DMS53 (cell line): Measurements from ENCODE around the gene NDUFV3.
"Not testable (repeated sequence)": the region's sequence is repeated elsewhere in the genome, so short reads cannot be mapped to it uniquely, and the experiment has no call there.

ENCODE experiments used
- DNase-seq: peaks from one replicate; lab custom pipeline; 2025; lab: John Stamatoyannopoulos, UW

The NDUFV3 gene

DNA sequence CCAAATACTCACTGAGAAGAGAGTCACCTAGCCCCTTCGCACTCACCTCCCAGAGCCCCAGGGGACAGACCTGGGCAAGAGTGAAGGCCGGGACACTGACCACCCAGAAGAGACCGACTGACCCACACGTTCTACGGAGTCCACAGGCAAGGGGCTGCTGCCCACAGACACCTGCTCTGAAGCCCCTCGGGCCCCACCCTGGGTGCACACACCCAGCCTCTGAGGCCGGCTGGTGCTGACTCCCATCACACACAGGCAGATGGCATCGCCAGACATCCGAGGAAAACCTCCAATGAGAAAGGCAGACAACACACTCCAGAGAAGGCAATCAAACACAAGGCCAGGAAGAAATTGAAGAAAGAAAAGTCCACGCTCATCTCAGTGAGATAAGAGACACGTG, 35.9 kb upstream of the NDUFV3 start:
- no peak for DNase-seq

DNA sequence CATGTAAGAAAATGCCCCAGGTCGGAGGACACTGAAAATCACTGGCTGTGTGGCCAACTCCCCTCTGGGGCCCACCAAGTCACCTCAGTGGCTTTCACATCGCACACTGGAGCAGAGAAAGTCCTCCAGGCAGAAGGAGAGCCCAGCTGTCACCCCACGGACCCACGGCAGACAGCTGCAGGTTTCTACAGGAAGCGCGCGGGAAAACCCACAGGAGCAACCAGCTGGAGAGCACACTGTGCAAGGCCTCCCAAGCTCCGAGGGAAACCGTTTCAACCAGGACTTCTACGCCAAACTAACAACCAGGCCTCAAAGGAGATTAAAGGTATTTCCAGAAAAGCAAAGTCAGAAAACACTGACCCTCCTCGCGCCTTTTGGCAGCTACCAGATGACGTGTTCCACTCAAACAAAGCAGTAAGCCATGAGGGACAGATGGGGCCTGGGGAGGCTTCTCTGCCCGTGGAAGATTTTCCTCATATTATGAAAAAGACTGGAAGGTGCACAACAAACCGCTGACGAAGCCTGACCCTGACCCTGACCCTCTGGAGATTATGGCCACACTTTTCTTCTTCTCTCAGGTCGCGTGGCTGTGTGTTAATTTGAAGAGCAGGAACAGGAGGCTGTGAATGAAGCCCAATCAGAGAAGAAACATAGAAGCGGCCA, 34.8 kb upstream of the NDUFV3 start:
- no peak for DNase-seq

DNA sequence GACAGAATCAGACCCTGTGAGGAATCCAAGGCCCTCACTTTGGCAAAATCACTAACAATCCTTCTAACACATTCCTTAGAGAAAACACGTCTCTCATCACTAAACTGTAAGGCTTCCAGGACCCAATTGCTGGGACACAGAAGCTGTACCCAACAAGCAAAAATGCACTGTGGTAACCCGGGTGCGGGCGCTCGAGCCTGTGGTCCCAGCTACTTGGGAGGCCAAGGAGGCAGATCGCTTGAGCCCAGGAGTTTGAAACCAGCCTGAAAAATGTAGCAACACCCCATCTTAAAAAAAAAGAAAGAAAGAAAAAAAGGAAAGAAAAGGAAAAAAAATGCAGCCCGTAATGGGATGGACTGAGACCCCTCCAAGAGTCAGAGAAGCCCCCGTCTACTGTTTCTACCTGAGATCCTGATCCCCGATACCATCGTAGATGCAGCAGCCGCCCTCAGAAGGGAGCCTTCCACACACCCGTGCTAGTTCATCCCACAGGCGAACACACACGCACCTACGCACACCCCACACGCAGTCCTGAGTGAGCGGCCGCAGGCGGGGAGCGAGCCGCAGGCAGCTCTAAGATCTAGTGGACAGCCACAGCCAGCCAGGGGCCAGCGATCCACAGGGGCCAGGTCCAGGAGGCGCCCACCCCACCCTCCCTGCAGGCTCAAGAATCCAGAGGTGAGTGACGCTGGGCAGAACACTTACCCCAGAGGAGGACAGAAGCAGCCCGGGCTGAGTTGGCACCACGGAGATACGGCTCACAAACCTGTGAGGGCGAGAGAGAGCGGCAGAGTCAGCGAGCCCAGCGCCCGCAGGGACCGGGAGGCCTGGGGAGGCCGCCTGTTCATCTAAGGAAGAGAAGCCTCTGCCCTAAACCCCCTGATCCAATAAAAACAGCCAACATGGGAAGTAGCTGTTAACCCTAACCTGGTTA, 33.9 kb upstream of the NDUFV3 start:
- no peak for DNase-seq

DNA sequence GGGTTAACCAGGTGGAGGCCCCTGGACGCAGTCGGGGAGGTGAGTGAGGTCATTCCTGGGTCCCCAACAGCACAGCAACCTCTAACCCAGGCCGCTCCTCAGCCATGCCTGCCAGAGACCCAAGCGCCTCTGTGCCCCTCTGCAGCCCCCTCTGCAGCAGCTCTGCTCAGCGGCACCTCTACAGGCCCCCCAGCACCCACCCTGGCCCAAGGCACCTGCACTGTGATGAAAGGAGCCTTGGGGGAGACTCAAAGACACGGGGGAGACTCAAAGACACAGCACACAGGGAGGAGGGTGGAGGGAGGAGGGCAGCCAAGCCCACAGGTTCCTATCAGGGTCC, 33.2 kb upstream of the NDUFV3 start:
- DNase-seq: no peak

DNA sequence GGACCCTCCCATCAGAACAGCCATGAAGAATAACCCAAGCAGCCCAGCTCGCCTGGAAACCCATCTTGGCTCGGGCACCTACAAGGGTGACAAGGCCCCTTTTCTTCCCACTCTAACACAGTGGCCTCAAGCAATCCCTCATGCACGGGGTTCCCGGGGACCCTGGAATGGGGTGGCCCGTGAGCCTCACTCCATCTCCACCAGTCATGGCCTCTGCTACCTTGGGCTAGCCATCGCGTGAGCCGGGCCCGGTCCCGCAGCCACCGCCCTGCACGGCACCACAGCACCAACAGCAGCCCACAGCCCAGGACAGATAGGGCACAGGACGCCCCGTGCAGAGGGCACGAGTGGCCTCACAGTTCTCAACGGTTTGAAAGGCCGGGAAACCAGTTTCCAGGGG, 32.8 kb upstream of the NDUFV3 start:
- DNase-seq: no peak

DNA sequence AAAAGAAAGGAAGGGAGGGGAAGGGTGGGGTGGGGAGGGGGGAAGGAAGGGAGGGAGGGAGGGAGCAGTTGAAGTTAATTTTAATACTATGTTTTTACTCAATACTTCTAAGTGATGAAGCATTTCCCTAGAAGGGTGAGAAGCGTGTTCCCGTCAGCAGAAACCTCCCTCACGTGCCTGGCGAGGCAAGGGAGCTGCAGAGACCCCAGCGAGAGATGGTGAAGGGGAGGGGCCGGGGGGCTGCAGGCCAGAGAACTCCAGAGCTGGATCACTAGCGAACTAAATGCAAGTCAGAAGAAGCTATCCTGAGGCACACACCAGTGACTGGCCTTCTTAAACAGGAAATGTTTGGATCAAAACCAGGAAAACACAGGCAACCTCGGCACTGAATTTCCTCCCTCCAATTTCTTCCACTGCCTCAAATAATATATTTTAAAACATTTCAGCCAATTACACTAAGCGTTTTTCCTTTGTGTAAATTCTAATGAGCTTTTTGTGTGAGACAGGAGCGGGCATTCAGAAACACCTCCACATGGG, 31.7 kb upstream of the NDUFV3 start:
- DNase-seq: no peak

DNA sequence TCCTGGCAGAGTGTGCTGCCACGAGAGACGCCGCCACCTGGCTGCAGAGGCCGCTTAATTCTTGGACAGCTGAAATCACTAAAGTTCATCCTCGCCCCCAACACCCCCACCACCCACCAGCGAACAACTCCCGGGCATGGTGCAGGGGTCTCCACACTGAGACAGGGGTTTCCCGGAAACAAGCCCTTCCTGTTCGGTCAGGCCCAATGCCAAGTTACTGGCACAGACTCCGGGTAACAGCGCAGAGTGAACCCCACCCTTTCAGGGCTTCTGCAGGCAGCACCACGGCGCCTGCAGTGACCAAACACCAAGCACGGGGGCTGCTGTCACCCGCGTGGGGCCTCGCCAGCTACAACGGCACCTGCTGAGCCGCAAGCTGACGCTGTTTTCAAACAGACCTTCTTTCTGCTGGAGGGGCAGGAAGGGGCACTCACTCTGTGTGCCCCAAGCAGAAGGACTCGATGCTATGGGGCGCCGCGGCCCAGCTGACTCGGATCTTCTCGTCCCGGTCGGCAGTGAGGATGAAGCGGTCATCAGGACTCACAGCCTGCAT, 31.2 kb upstream of the NDUFV3 start:
- DNase-seq: no peak

DNA sequence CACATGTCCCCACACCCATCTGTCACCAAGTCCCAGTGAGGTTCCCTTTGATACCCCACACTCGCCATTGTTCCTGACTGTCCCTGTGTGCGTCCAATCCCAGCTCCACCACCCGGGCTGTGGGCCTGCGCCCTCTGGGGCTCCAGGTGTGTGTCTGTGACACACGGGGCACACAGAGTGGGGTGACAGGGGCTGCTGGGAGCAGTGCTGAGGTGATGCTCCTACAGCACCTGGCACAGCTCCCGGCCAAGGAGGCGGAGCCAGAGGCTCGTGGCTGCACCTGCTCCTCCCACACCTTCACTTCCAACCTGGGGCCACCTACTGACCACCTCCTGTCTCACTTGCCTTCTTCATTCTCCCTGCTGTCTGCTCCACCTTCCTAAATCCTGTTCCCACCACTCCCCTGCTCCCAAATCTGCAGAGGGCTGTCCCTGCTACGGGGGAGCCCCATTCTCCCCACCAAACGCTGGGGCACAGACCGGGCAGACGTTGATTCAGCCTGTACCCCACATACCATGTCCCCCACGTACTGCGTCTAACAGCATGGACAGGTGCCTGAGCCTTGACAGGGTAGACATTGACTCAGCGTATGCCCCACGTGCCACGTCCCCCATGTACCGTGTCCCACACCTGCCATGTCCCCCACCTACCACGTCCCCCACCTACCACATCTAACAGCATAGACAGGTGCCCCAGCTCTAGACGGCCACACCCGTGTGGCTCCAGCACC, 30.2 kb upstream of the NDUFV3 start:
- peak; percentile 73 for DNase-seq

DNA sequence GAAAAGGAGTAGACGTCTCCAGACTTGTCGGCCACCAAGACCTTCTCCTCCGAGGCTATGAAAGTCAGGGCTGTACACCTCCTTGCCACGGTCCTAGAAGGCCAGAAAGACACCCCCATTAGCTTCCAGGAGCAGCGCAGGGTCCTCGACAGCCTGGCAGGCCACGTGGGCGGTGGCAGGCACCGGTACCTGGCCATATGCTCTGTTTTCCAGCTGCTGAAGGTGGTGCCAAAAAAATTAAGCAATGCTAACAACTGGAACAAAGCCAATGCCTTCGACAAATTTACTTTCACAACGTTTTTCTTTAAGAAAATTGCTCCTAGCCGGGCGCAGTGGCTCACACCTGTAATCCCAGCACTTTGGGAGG, 29.6 kb upstream of the NDUFV3 start:
- DNase-seq: no peak

DNA sequence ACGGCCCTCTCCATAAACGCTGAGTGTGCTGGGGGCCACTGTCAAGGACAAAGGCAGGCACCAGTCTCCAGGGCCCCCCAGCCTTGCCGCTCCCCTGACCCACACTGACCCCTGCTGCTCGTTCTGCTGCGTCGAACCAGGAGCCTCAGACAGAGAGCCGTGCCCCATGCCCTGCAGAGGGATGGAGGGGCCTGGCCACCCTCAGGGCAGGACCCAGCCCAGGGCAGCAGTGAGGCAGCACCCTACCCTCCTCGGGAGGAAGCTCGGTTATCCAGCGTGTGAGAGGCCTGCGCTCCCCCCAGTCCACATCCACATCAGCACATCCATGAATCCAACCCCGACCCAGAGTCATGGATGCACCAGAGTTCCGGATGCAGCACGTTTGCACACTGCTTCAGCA, 28.8 kb upstream of the NDUFV3 start:
- DNase-seq: no peak

DNA sequence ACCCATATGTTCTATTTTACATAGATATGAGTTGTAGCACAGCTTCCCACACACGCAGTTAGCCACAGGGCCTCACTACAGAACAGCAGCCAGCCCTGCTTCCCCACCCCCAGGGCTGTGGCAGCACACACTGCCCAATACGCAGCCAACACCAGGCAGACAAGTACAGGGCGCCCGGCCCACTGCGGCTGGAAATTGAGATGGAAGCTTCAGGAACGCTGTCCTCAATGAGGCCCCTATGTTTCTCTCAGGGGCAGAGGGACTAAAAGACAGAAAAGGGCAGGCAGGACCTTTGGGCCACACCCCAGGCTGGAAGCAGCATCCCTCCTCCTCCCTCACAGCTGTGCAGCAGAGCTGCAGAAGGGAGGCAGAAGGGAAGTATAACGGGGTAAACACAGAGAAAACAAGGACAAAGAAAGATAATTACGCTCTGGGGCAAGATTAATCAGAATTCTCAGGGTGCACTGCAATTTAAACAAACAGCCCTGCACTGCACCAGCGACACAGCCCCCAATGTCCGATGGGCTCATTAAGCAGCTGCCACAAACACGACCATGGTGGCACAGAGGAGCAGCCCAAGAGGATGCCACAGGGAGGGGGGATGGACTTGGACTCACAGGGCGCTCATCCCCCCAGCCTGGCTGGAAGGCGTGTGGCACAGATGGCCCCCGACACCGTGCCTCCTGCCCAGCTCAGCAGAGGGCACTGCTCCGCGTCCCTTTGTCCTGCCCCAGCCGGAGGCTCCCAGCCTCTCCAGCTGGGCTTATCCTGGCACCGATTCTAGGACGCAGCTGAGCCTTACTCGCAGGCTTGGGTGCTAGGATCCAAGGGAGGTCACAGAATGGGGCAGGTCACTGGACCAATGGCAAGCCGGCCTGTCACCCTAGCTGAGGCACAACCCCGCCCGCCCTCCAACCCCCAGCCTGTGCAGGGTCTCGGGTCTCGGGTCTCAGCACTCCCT, 28.0 kb upstream of the NDUFV3 start:
- DNase-seq: no peak

DNA sequence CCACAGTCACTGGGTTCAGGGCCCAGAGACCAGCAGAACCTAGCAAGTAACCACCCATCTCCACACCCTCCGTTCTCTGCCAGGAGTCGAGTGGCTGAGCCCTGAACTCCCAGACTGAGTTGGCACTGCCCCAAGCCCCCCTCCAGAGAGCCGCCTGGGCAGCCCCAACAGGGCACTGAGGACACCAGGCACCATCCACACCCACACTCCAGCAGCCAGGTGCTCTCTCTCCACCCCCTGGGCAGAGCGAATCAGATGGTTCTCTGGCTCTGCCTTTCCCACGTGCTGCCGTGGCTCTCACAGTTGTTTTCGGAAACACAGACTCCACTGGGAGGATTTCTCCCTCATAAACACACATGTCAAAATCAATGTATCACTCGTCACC, 27.3 kb upstream of the NDUFV3 start:
- no peak for DNase-seq

DNA sequence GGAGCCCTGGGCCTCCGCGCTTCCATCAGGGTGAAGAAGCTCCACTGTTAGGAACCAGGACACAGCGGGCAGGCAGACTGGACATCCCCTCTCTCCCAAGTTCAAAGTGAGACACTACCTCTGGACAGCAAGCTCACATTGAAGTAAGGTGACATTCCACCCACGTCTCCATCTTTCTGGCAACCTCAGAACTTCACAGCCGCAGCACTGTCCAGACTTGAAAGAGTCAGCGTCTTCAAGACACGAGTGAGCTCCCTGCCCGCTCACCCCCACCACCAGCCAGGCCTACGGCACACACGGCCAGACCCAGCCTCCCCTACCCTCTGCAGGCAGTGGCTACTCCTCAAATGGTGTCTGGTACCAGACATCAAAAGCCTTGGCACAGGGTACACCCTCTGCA, 24.9 kb upstream of the NDUFV3 start:
- DNase-seq: no peak

DNA sequence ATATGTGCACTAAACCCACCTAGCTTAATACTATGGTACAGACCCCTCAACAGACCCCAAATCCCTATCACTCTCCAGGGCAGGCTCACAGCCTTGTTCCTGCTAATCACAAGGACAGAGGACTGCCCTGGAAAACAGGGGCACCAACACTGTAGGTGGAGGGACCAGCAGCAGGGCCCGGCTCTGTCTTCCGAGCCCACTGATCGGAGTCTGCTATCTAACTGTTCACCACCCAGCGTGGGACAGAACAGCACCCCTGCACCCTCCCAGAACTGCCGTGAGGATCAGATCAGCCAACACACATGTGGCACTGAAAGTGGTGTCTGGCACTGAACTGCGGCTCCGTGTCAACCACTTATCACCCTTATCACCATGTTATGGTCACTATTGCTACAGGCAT, 20.0 kb upstream of the NDUFV3 start:
- no peak for DNase-seq

DNA sequence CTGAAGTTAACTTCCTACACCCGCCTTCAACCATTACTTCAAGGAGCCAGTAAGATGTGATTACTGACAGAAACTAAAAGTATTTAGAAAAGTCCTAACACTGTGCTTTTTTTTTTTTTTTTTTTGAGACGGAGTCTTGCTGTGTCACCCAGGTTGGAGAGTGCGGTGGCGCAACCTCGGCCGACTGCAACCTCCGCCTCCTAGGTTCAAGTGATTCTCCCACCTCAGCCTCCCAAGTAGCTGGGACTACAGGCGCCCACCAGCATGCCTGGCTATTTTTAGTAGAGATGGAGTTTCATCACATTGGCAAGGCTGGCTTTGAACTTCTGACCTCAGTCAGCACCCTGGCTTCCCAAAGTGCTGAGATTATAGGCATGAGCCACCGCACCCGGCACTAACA, 17.3 kb upstream of the NDUFV3 start:
- not testable (repeated sequence) for DNase-seq

DNA sequence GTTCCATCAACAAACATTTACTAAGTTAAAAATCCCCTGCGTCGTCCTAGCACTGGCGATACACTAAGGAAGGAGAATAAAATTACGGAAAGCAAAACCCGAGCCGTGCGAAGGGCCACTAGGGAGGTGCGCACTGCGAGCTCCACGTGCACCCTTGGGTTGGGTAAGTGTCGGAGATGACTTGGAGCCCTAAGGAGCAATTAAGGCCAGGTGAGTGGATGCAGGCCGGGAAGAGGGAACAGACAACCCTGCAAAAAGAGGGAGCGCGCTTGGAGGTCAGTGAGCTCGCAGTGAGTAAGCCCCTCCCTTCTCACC, 14.5 kb upstream of the NDUFV3 start:
- DNase-seq: no peak

DNA sequence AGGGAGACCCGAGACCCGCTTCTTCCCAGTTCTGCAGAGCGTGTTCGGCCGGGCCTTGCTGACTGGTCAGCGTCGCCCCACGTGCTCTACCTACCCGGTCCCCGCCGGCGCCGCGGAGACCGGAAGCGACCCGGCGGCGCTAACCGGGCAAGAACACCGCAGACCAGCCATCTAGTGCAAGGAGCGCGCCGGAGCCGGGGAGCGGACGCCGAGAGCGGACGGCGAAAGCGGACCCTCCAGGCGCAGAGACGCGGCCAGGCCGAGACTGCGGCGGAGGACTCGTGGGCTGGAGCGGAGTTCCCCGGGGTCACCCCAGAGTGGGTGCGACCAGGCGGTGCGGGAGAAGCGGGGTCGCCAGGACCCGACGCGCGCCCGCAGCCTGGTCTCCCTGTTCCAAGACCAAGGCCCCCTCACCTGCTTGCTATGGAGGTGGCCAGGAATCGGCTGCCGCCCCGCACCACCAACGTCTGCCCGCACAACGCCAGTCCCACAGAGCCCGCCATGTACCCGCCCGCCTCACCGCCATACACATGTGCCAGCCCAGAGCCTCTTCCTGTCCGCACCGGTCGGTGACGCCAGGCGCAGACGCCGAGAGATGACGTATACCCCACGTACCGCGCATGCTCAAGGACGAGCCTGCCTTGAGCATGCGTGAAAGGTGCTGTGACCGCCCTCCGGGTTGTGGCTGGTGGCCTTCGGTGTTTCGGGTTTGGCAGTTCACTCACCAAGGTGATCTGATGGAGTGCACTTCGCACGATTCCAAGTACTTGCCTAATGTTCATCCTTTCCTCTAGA, 13.9 kb upstream of the NDUFV3 start, which contains the start of gene WDR4:
Gene WDR4 (minus strand): TSS at position 547 of the 795 bp plus-strand sequence. CDS start 44 bp downstream, at position 503.
- peak; percentile 98 for DNase-seq

DNA sequence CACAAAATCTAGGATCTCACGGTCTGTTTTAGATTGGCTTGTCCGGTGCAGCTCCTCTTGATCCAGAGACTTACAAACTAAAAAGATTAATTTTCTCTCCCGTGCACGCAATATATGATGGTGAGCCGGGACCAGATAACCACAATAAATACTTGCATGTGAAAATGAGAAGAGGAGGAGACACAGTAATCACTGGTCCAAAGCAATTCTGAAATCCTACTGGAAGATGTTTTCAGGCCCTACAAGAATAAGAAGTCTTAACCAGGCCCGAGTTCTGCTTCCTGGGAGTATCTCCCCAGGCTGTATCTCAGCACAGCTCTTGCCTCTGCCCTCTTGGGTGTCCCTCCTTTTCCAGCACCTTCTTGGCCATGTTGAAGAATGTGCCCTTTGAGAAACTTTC, 12.8 kb upstream of the NDUFV3 start:
- no peak for DNase-seq

DNA sequence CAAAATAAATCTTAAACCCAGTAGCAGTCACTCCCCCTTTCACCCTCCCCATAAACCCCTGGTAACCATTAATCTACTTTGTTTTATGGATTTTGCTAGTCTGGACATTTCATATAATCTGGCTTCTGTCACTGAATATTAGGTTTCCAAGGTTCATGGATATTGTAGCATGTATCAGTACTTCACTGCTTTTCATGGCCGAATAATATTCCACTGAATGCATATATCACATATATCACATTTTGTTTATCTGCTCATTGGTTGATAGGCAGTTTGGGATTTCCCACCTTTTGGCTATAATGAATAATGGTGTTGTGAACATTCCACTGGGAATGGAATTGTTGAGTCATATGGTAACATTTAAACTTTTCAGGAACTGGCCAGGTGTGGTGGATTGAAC, 9.2 kb upstream of the NDUFV3 start:
- no peak for DNase-seq

DNA sequence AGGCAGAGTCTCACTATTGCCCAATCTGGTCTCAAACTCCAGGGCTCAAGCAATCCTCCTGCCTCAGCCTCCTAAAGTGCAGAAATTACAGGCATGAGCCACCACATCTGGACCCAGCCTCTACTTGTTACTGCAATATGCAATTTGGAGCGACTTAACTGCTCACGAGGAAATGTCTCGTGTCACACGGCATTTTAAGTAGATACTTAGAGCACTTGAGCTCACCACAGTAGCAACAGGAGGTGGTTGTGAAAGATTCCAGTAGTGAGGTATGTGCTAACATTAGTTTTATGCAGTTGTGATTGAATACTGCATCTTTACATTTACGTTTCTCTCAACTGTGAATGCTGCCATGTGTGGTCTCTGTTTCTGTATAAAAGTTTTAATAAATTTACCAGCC, 5.8 kb upstream of the NDUFV3 start:
- DNase-seq: no peak

DNA sequence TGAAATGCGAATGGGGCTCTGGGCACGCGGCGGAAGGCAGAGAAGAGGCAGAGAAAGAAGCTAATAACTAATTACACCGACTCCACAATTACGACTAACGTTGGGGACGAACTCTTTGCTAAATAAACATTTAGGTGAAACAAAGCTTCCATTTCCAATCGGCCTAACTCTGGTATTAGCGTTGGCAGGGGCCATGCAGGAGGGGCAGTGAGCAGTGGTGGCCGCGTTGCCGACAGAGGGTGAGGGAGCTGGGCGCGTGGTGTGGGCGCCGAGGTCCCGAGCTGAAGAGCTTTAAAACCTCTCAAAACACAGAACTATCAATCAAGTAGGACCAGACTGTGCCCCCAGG, 553 bp upstream of the NDUFV3 start:
- DNase-seq: peak; percentile 86
